ENCODE results near the gene ALDH5A1. TPM values are rescaled to one million over a fixed set of nuclear protein-coding genes. Genes with fewer than 3 reads are reported as not detected.

The ALDH5A1 gene
- total RNA-seq, 2 experiments from 2014 or later: 180 to 260 TPM

- H3K4me3 ChIP-seq (ENCODE audit: low read depth, low read length, poor library complexity, severe bottlenecking): no peak overlapping the region
- no peak overlapping the region for H3K27ac ChIP-seq (ENCODE audit: low read depth, low read length, poor library complexity, severe bottlenecking)
- POLR2A ChIA-PET: interaction anchor here (1.6 kb wide), 1 partner anchor 26 kb away, joined by 3 read pairs; no protein-coding TSS in a partner anchor
- no TSS peak for BruUV-seq (replicated peaks)
- DNase-seq (ENCODE audit: low spot score): no peak
- no peaks in the 10 kb centered on the region for H3K9me3 ChIP-seq (ENCODE audit: low read length)
- CTCF ChIA-PET (ENCODE audit: unreplicated experiment): no interaction called here
- no peak overlapping the region for H2AFZ ChIP-seq (ENCODE audit: low read length)
- H3K4me2 ChIP-seq (ENCODE audit: low read length): no peak overlapping the region
- H4K20me1 ChIP-seq (ENCODE audit: insufficient read depth, low read length): no peaks in the 10 kb centered on the region
- H3K4me1 ChIP-seq (ENCODE audit: insufficient read depth, low read length, poor library complexity, severe bottlenecking): no peaks in the 10 kb centered on the region
- peaks cover 6% of the 10 kb centered on the region; the same call in 1 of the 2 replicates for H3K79me2 ChIP-seq (ENCODE audit: insufficient read depth, low read depth, low read length)
- no peak for TF ChIP-seq EZH2phosphoT487 (IDR thresholded peaks at IDR 0.05; ENCODE audit: borderline replicate concordance, low read depth, low read length)
- no peak for TF ChIP-seq CTCF (conservative IDR thresholded peaks at IDR 0.05; ENCODE audit: low read length)
- no peaks in the 10 kb centered on the region for H3K9me2 ChIP-seq (ENCODE audit: insufficient read depth, low read length)
- peaks cover 83% of the 10 kb centered on the region for H3K36me3 ChIP-seq (ENCODE audit: insufficient read depth, low read length)
- intact Hi-C loops (cut with micrococcal nuclease; ENCODE audit: unreplicated experiment): no loop called here
These were observed 10.0 kb upstream of the ALDH5A1 start for GRCh38 chr6:24484657-24485323.

GRCh38 chr6:24486065-24486464 is 8.7 kb upstream of the ALDH5A1 start:
- H3K36me3 ChIP-seq (ENCODE audit: insufficient read depth, low read length): peaks cover 81% of the 10 kb centered on the region
- H2AFZ ChIP-seq (ENCODE audit: low read length): no peak overlapping the region
- no TSS peak for BruUV-seq (replicated peaks)
- CTCF ChIA-PET (ENCODE audit: unreplicated experiment): no interaction called here
- H3K9me2 ChIP-seq (ENCODE audit: insufficient read depth, low read length): no peaks in the 10 kb centered on the region
- no peaks in the 10 kb centered on the region for H4K20me1 ChIP-seq (ENCODE audit: insufficient read depth, low read length)
- H3K79me2 ChIP-seq (ENCODE audit: insufficient read depth, low read depth, low read length): peaks cover 9% of the 10 kb centered on the region; the same call in 1 of the 2 replicates
- H3K4me1 ChIP-seq (ENCODE audit: insufficient read depth, low read length, poor library complexity, severe bottlenecking): no peaks in the 10 kb centered on the region
- POLR2A ChIA-PET: interaction anchor here (0.6 to 1.6 kb wide), 3 partner anchors 27 to 765 kb away, joined by 3 read pairs; no protein-coding TSS in a partner anchor
- no peak overlapping the region for H3K27ac ChIP-seq (ENCODE audit: low read depth, low read length, poor library complexity, severe bottlenecking)
- no peak overlapping the region for H3K4me3 ChIP-seq (ENCODE audit: low read depth, low read length, poor library complexity, severe bottlenecking)
- TF ChIP-seq EZH2phosphoT487 (IDR thresholded peaks at IDR 0.05; ENCODE audit: borderline replicate concordance, low read depth, low read length): no peak
- TF ChIP-seq CTCF (conservative IDR thresholded peaks at IDR 0.05; ENCODE audit: low read length): no peak
- no peak overlapping the region for H3K4me2 ChIP-seq (ENCODE audit: low read length)
- no peaks in the 10 kb centered on the region for H3K9me3 ChIP-seq (ENCODE audit: low read length)
- no peak for DNase-seq (ENCODE audit: low spot score)
- intact Hi-C loops (cut with micrococcal nuclease; ENCODE audit: unreplicated experiment): no loop called here

- no peak for DNase-seq (ENCODE audit: low spot score)
- TF ChIP-seq CTCF (conservative IDR thresholded peaks at IDR 0.05; ENCODE audit: low read length): no peak
- no peak for TF ChIP-seq EZH2phosphoT487 (IDR thresholded peaks at IDR 0.05; ENCODE audit: borderline replicate concordance, low read depth, low read length)
- H3K9me2 ChIP-seq (ENCODE audit: insufficient read depth, low read length): no peaks in the 10 kb centered on the region
- H2AFZ ChIP-seq (ENCODE audit: low read length): no peak within 1 kb of the TSS
- BruUV-seq (replicated peaks): no TSS peak
- H3K27ac ChIP-seq (ENCODE audit: low read depth, low read length, poor library complexity, severe bottlenecking): no peak within 1 kb of the TSS
- no peak within 1 kb of the TSS for H3K4me2 ChIP-seq (ENCODE audit: low read length)
- H3K9me3 ChIP-seq (ENCODE audit: low read length): no peaks in the 10 kb centered on the region
- H4K20me1 ChIP-seq (ENCODE audit: insufficient read depth, low read length): no peaks in the 10 kb centered on the region
- peaks cover 15% of the 10 kb centered on the region for H3K4me1 ChIP-seq (ENCODE audit: insufficient read depth, low read length, poor library complexity, severe bottlenecking)
- intact Hi-C loops (cut with micrococcal nuclease; ENCODE audit: unreplicated experiment): no loop called here
- CTCF ChIA-PET (ENCODE audit: unreplicated experiment): interaction anchor here (1.3 kb wide), 1 partner anchor 28 kb away, joined by 3 read pairs; no protein-coding TSS in a partner anchor
- POLR2A ChIA-PET: interaction anchor here (0.9 to 13.6 kb wide), 2 partner anchors 28 to 68 kb away, joined by 4 to 586 read pairs; no protein-coding TSS in a partner anchor
- no peak within 1 kb of the TSS for H3K4me3 ChIP-seq (ENCODE audit: low read depth, low read length, poor library complexity, severe bottlenecking)
- H3K79me2 ChIP-seq (ENCODE audit: insufficient read depth, low read depth, low read length): peaks cover 43% of the 10 kb centered on the region
- peaks cover 56% of the 10 kb centered on the region for H3K36me3 ChIP-seq (ENCODE audit: insufficient read depth, low read length)
These were observed 5.3 kb upstream of the ALDH5A1 start, which contains the start of gene GPLD1 for GRCh38 chr6:24489470-24489869. GPLD1 (minus strand) TSS chr6:24489578; CDS start chr6:24489511, 67 bp downstream.

Measured in OCI-LY7 (cell line).